Breast epithelium (tissue), 3 donors: ENCODE data around the gene TRIO.

Experiments used
- CTCF ChIP-seq, 3 donors: fragments of 450-650 bp; IDR thresholded peaks; one replicate each; pipeline ENCODE4 v1.5.1; 2016 to 2017; ENCODE audit warnings: antibody characterized with exemption in 3 of 3, mild to moderate bottlenecking in 3 of 3, moderate library complexity in 3 of 3
- POLR2A ChIP-seq: fragments of 450-650 bp; IDR thresholded peaks from one replicate; pipeline ENCODE4 v1.6.1; 2016; ENCODE audit warnings: antibody characterized with exemption, mild to moderate bottlenecking, moderate library complexity

GRCh38 chr5:14467251-14467650 is 324.1 kb downstream of the TRIO start:
- TF ChIP-seq CTCF (IDR thresholded peaks at IDR 0.05) (no peak), POLR2A (no peak)
